Measurements from ENCODE around the gene SUN5. TPM values are rescaled to one million over a fixed set of nuclear protein-coding genes. Genes with fewer than 3 reads are reported as not detected.
A peak's percentile ranks its signal among the peaks of the same experiment; 100 is the strongest.

Gene SUN5
- total RNA-seq, 1 experiment from 2014 or later = not detected

DNA sequence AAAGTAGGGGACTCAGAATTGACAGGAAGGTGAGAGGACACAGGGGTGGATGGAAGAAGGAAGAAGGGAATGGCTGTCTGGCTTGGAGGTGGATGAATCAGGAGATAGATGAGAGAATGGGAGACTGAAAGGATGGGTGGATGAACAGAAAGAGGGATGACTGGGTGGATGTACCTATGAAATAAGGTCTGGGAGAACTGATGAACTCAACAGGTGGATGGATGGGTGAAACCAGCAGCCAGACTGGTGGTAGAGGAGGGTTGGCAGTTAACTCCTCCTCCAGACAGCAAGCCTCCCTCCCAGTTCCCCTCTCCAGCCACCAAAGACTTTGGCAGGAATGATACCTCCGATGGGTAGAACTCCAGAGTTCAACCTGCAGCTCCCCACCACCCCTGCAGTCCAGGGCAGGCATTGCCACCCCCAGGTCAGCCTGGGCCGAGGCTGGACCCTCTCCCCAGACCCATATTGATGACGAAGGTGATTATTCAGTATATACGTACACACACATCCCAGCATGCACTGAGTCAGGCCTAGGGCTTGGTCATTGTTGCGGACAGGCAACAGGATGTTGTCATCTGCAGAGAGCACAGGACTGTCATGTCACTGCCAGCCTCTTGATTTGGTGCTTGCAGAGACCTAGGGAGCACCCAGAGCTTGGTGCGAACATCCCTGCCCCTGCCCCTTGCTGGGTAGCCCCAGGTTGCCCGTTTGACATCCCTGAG lies 2.0 kb downstream of the SUN5 start:
- peaks cover 0 to 4% (median 0%) of the 10 kb centered on the region in 3 experiments; a peak in 3 of 7 replicates for H3K36me3 Mint-ChIP-seq (ENCODE audit: insufficient read depth in 1 of 3, low read depth in 3 of 3)
- no peak overlapping the region for H4K5ac ChIP-seq (ENCODE audit: insufficient read length, low read depth, low read length)
- H3K27ac Mint-ChIP-seq = no peak overlapping the region

More for the DNA sequence above, 2.0 kb downstream of the SUN5 start:
- Mint-ChIP-seq H3K27me3 (ENCODE audit: low read depth) (peaks cover 11% of the 10 kb centered on the region), H3K4me3 (no peak overlapping the region), H3K9me3 (peaks cover 5% of the 10 kb centered on the region in 2 experiments; a peak in 3 of 5 replicates), H3K4me1 (0 out of 4 replicates have a peak, but pooled peaks cover 0 to 2% of the 10 kb centered on the region in 2 experiments)
- Histone ChIP-seq H4K8ac (replicated peaks; ENCODE audit: insufficient read length, low read depth, low read length) (no peak overlapping the region), H3K4me1 (ENCODE audit: insufficient read depth, low read length) (no peaks in the 10 kb centered on the region), H3K56ac (ENCODE audit: insufficient read length, low read depth, low read length) (no peak overlapping the region), H2AFZ (ENCODE audit: low read length) (no peak overlapping the region), H3K4ac (ENCODE audit: low read depth, low read length) (no peak overlapping the region), H2AK5ac (ENCODE audit: insufficient read length, low read length) (no peak overlapping the region), H3K79me2 (ENCODE audit: insufficient read depth, low read length) (no peaks in the 10 kb centered on the region), H2BK15ac (ENCODE audit: low read depth, low read length) (no peak overlapping the region), H2BK20ac (ENCODE audit: low read depth, low read length, poor library complexity, severe bottlenecking) (no peak overlapping the region), H3K4me2 (ENCODE audit: insufficient read depth, insufficient read length, low read length) (no peak overlapping the region), H3T11ph (ENCODE audit: low read length) (no peak overlapping the region), H3K23ac (ENCODE audit: insufficient read length, low read depth, low read length) (no peak overlapping the region), H3K14ac (ENCODE audit: insufficient read depth, low read length) (no peak overlapping the region), H3K9me3 (ENCODE audit: control insufficient read depth, low read depth, low read length) (no peaks in the 10 kb centered on the region), H3K27me3 (ENCODE audit: insufficient read depth, low read length) (no peaks in the 10 kb centered on the region), H2BK5ac (ENCODE audit: insufficient read length, low read length) (no peak overlapping the region), H4K91ac (ENCODE audit: insufficient read length, low read depth, low read length) (no peak overlapping the region), H3K9ac (ENCODE audit: extremely low read depth, insufficient read length, low read length) (no peak overlapping the region), H3K18ac (ENCODE audit: insufficient read length, low read depth, low read length) (no peak overlapping the region), H2BK12ac (ENCODE audit: insufficient read length, low read depth, low read length) (no peak overlapping the region), H4K20me1 (ENCODE audit: control insufficient read depth, insufficient read depth, insufficient read length) (no peaks in the 10 kb centered on the region), H2BK120ac (ENCODE audit: low read depth, low read length, poor library complexity, severe bottlenecking) (no peak overlapping the region), H3K27ac (ENCODE audit: insufficient read length, low read depth, low read length) (no peak overlapping the region), H3K23me2 (ENCODE audit: insufficient read length, low read depth, low read length, poor library complexity, severe bottlenecking) (no peaks in the 10 kb centered on the region), H3K79me1 (ENCODE audit: insufficient read depth, low read depth, low read length, poor library complexity, severe bottlenecking) (no peaks in the 10 kb centered on the region)
- DNase-seq = no peak
- no CpG with 5 or more reads among the region's 7 CpGs for WGBS (ENCODE audit: extremely low coverage, insufficient read length, low lambda C conversion rate)
- TF ChIP-seq, protein P1, sequence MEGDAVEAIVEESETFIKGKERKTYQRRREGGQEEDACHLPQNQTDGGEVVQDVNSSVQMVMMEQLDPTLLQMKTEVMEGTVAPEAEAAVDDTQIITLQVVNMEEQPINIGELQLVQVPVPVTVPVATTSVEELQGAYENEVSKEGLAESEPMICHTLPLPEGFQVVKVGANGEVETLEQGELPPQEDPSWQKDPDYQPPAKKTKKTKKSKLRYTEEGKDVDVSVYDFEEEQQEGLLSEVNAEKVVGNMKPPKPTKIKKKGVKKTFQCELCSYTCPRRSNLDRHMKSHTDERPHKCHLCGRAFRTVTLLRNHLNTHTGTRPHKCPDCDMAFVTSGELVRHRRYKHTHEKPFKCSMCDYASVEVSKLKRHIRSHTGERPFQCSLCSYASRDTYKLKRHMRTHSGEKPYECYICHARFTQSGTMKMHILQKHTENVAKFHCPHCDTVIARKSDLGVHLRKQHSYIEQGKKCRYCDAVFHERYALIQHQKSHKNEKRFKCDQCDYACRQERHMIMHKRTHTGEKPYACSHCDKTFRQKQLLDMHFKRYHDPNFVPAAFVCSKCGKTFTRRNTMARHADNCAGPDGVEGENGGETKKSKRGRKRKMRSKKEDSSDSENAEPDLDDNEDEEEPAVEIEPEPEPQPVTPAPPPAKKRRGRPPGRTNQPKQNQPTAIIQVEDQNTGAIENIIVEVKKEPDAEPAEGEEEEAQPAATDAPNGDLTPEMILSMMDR (conservative IDR thresholded peaks at IDR 0.05) = 0 out of 3 replicates have a peak, but pooled peaks have one; percentile 22
